DND-41 (cell line): ENCODE measurements around the gene INHBB.
"Not testable (repeated sequence)": the region's sequence is repeated elsewhere in the genome, so short reads cannot be mapped to it uniquely, and the experiment has no call there.

Experiments used
- ATAC-seq: fragments of 200-7000 bp; cut with Tn5 transposase; 3 replicates; pipeline ENCODE4 v1.9.1; 2021; ENCODE audit warnings: low read depth; ENCODE audit not compliant: insufficient read depth
- DNase-seq: peaks from one replicate; pipeline ENCODE4 v3.0.0-alpha.2; 2020
- H2AFZ ChIP-seq: 2 replicates; pipeline ENCODE4 v1.6.0; 2012; ENCODE audit warnings: low read depth, low read length
- H3K27ac ChIP-seq: 2 replicates; pipeline ENCODE4 v1.5.1; 2012; ENCODE audit warnings: low read length, inconsistent platforms
- H3K27me3 ChIP-seq: fragments of 200-600 bp; sonication (generic); 2 replicates; pipeline ENCODE4 v1.6.0; 2012; ENCODE audit warnings: low read length, mild to moderate bottlenecking, inconsistent platforms; ENCODE audit not compliant: insufficient read depth, poor library complexity
- H3K36me3 ChIP-seq: 2 replicates; pipeline ENCODE4 v1.5.1; 2012; ENCODE audit warnings: low read length, inconsistent platforms; ENCODE audit not compliant: insufficient read depth
- H3K4me1 ChIP-seq: 2 replicates; pipeline ENCODE4 v1.5.1; 2012; ENCODE audit warnings: mild to moderate bottlenecking, low read length; ENCODE audit not compliant: insufficient read depth
- H3K4me2 ChIP-seq: 2 replicates; pipeline ENCODE4 v1.6.0; 2012; ENCODE audit warnings: mild to moderate bottlenecking, moderate library complexity, low read length, inconsistent platforms; ENCODE audit not compliant: insufficient read depth
- H3K4me3 ChIP-seq, 2 experiments: fragments of 200-600 bp in 1 of 2; shearing (Covaris generic) in 1 of 2; 2 replicates each; pipeline ENCODE4 v1.5.1; 2012 to 2016; ENCODE audit warnings: inconsistent platforms in 2 of 2, low read length in 2 of 2, mild to moderate bottlenecking in 2 of 2, low read depth in 1 of 2, moderate library complexity in 1 of 2
- H3K79me2 ChIP-seq: 2 replicates; pipeline ENCODE4 v1.6.0; 2012; ENCODE audit warnings: low read length, inconsistent platforms; ENCODE audit not compliant: insufficient read depth
- H3K9ac ChIP-seq: 2 replicates; pipeline ENCODE4 v1.6.0; 2012; ENCODE audit warnings: low read depth, mild to moderate bottlenecking, inconsistent platforms, low read length, moderate library complexity
- H3K9me3 ChIP-seq: 2 replicates; pipeline ENCODE4 v1.5.1; 2012; ENCODE audit warnings: low read length, moderate library complexity, mild to moderate bottlenecking, inconsistent platforms; ENCODE audit not compliant: insufficient read depth, severe bottlenecking
- H4K20me1 ChIP-seq: 2 replicates; pipeline ENCODE4 v1.6.0; 2012; ENCODE audit warnings: low read length; ENCODE audit not compliant: insufficient read depth
- EZH2 ChIP-seq: IDR thresholded peaks from 3 replicates; pipeline ENCODE4 v1.6.1; 2012; ENCODE audit warnings: borderline replicate concordance, low read depth, mild to moderate bottlenecking, moderate library complexity, low read length, inconsistent platforms; ENCODE audit not compliant: severe bottlenecking
- TF ChIP-seq, protein P1 (sequence below): IDR thresholded peaks from 2 replicates; pipeline ENCODE4 v1.5.1; 2012; ENCODE audit warnings: borderline replicate concordance, low read length, moderate library complexity, mild to moderate bottlenecking; ENCODE audit not compliant: poor library complexity, severe bottlenecking; ENCODE audit errors: extremely low read depth

The INHBB gene

DNA sequence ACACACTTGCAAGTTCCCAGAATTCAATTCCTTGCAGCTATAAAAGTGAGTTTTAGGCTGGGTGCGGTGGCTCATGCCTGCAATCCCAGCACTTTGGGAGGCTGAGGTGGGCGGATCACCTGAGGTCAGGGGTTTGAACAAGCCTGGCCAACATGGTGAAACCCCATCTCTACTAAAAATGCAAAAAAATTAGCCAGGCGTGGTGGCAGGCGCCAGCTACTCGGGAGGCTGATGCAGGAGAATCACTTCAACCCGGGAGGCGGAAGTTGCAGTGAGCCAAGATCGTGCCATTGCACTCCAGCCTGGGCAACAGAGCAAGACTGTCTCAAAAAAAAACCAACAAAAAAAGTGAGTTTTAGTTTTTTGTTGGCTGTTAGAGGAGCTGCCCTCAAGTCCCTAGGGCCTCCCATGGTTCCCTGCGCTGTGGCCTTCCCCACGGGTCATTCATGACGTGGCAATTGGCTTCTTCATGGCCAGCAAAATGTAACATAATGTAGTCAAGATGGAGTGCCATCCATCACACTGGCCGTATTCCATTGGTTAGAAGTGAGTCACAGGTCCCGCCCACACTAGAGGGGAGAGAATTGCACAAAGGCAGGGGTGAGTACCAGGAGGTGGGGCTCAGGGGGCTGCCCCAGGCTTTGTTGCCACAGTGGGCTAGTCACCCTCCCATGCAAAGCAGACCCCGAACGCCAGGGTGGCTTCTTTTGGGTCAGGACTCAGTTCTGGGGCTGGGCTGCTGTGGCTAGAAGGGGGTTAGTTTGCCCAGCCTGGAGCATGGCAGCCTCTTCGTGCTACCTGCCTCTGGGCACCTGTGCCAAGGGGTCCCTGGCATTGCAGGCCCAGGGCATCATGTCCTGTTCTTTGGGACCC is 37.7 kb upstream of the INHBB start:
- Histone ChIP-seq H3K27me3 (no peaks in the 10 kb centered on the region), H3K9ac (no peak overlapping the region), H3K4me1 (peaks cover 6% of the 10 kb centered on the region), H2AFZ (no peak overlapping the region), H3K36me3 (no peaks in the 10 kb centered on the region), H3K9me3 (no peaks in the 10 kb centered on the region), H3K4me2 (no peak overlapping the region), H4K20me1 (no peaks in the 10 kb centered on the region), H3K4me3 (no peak overlapping the region), H3K79me2 (no peaks in the 10 kb centered on the region), H3K27ac (no peak overlapping the region)
- ATAC-seq (no peak), DNase-seq (no peak)
- TF ChIP-seq, protein P1, sequence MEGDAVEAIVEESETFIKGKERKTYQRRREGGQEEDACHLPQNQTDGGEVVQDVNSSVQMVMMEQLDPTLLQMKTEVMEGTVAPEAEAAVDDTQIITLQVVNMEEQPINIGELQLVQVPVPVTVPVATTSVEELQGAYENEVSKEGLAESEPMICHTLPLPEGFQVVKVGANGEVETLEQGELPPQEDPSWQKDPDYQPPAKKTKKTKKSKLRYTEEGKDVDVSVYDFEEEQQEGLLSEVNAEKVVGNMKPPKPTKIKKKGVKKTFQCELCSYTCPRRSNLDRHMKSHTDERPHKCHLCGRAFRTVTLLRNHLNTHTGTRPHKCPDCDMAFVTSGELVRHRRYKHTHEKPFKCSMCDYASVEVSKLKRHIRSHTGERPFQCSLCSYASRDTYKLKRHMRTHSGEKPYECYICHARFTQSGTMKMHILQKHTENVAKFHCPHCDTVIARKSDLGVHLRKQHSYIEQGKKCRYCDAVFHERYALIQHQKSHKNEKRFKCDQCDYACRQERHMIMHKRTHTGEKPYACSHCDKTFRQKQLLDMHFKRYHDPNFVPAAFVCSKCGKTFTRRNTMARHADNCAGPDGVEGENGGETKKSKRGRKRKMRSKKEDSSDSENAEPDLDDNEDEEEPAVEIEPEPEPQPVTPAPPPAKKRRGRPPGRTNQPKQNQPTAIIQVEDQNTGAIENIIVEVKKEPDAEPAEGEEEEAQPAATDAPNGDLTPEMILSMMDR = no peak
- TF ChIP-seq EZH2 = no peak

DNA sequence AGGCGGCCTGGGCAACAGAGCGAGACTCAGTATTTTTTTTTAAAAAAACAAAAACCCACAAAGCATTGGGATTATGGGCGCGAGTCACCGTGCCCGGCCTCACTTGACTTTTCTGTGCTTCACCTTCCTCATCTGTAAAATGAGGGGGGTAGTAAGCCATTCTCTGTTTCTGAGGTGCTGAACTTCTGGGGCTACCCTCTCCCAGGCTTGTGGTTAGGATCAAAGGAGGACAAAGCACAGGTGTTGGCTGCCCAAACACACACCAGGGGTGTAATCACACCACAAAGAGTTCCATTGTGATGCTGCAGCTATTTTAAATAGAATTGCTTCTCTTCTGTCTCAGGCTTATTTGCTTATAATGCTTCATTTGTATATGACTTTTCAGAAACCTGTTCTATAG is 35.8 kb upstream of the INHBB start:
- TF ChIP-seq, protein P1 = no peak
- TF ChIP-seq EZH2 = no peak
- no peak overlapping the region for H3K4me3 ChIP-seq
- H2AFZ ChIP-seq = no peak overlapping the region
- no peaks in the 10 kb centered on the region for H3K27me3 ChIP-seq
- no peak overlapping the region for H3K27ac ChIP-seq
- peaks cover 10% of the 10 kb centered on the region for H3K4me1 ChIP-seq
- ATAC-seq (no peak), DNase-seq (no peak)
- H4K20me1 ChIP-seq = no peaks in the 10 kb centered on the region
- no peaks in the 10 kb centered on the region for H3K36me3 ChIP-seq
- H3K4me2 ChIP-seq = no peak overlapping the region
- no peaks in the 10 kb centered on the region for H3K9me3 ChIP-seq
- H3K79me2 ChIP-seq = no peaks in the 10 kb centered on the region
- H3K9ac ChIP-seq = no peak overlapping the region

DNA sequence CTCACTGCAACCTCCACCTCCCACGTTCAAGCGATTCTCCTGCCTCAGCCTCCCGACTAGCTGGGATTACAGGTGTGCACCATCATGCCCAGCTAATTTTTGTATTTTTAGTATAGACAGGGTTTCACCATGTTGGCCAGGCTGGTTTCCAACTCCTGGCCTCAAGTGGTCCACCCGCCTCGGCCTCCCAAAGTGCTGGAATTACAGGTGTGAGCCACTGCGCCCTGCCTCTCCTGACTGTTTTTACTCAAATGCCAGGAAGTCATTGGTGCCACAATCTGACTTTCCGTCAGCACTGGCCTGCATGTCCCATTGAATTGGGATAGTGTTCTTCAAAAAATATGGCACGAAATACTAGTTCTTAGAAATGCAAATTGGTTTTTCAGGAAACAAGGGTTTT is 35.1 kb upstream of the INHBB start:
- H3K9me3 ChIP-seq, H3K27me3 ChIP-seq, H3K4me2 ChIP-seq, H3K9ac ChIP-seq, H3K36me3 ChIP-seq, H4K20me1 ChIP-seq, ATAC-seq, H3K79me2 ChIP-seq, H3K27ac ChIP-seq, DNase-seq, H3K4me3 ChIP-seq, H2AFZ ChIP-seq: not testable (repeated sequence)
- peaks cover 10% of the 10 kb centered on the region for H3K4me1 ChIP-seq

DNA sequence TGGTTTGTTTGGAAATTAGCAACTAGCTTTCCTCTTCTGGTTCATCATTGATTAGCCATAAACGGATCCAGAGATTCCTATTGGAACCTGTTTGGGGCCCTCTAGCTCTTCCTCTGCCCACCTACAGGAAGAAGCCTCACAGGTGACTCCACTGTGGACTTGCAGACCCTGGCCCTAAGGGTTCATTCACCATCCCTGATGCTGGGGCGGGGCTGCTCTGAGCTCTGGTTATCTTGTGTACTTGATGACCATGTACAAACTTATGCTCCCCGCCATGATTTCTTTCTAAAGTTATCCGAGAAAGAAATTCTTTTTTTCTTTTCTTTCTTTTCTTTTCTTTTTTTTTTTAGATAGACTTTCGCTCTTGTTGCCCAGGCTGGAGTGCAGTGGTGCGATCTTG is 33.9 kb upstream of the INHBB start:
- H3K9ac ChIP-seq = no peak overlapping the region
- no peak overlapping the region for H3K27ac ChIP-seq
- H2AFZ ChIP-seq = no peak overlapping the region
- no peaks in the 10 kb centered on the region for H3K79me2 ChIP-seq
- H3K9me3 ChIP-seq = no peaks in the 10 kb centered on the region
- TF ChIP-seq EZH2 = no peak
- TF ChIP-seq, protein P1 = no peak
- ATAC-seq (no peak), DNase-seq (no peak)
- no peak overlapping the region for H3K4me3 ChIP-seq
- H3K27me3 ChIP-seq = no peaks in the 10 kb centered on the region
- no peaks in the 10 kb centered on the region for H4K20me1 ChIP-seq
- H3K4me1 ChIP-seq = peaks cover 10% of the 10 kb centered on the region
- H3K36me3 ChIP-seq = no peaks in the 10 kb centered on the region
- no peak overlapping the region for H3K4me2 ChIP-seq
